HCT116 (cell line): ENCODE measurements around the gene PDK2.

Experiments
- JUND ChIP-seq: IDR thresholded peaks from 2 replicates; pipeline ENCODE4 v1.6.1; 2012
- ZNF274 ChIP-seq: fragments of 200-500 bp; sonication (Bioruptor generic); IDR thresholded peaks from 2 replicates; pipeline ENCODE4 v1.6.1; 2014; ENCODE audit warnings: mild to moderate bottlenecking, low read depth, low read length, inconsistent platforms
- TF ChIP-seq, protein P1 (sequence below), 3 experiments: fragments of 200-600 bp in 1 of 3; sonication (generic) in 1 of 3; IDR thresholded peaks in 2 of 3; conservative IDR thresholded peaks in 1 of 3; 2 replicates each; pipeline ENCODE4 v1.5.1; 2012 to 2017; ENCODE audit warnings: low read depth in 2 of 3, low read length in 2 of 3, antibody characterized with exemption in 1 of 3, borderline replicate concordance in 1 of 3, control low read depth in 1 of 3, mild to moderate bottlenecking in 1 of 3, mixed read lengths in 1 of 3, mixed run types in 1 of 3, moderate library complexity in 1 of 3; ENCODE audit not compliant: insufficient read depth in 1 of 3
- TF ChIP-seq, protein P2 (sequence below): IDR thresholded peaks from 2 replicates; pipeline ENCODE4 v1.6.1; 2012
- TF ChIP-seq, protein P3 (sequence below): IDR thresholded peaks from 2 replicates; pipeline ENCODE4 v1.6.1; 2012; ENCODE audit warnings: low read depth

DNA sequence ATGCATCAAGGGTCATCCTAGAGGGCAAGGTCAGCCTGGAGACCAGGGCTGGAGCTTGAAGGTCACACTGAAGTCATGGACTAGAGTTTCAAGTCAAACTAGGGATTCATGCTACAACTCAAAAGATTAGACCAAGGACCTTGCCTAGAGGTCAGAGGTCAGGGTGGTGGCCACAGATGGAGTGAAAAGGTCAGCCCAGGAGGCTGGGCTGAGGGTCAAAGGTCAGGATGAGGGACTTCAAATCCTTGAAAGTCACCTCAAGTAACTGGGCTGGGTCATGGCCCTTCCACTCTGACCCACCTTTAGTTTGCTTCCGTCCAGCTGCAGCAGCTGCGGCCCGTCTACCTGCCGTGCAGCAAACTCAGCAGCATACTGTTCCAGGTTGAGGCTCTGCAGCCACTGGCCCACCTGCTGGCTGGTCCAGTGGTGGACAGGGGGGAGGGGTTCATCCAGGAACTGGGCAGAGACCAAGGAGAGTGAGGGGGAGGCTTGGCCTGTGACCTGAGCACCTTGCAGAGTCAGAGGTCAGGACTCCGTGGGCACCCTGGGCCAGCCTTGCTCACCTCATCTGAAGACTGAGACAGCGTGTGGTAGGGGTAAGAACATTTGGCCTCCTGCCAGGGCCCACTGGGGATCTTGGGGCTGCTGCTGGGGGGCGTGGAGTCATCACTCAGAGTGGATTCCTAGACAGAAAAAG is 18.6 kb downstream of the PDK2 start:
- TF ChIP-seq ZNF274 (no peak), JUND (no peak)
- TF ChIP-seq, protein P1, sequence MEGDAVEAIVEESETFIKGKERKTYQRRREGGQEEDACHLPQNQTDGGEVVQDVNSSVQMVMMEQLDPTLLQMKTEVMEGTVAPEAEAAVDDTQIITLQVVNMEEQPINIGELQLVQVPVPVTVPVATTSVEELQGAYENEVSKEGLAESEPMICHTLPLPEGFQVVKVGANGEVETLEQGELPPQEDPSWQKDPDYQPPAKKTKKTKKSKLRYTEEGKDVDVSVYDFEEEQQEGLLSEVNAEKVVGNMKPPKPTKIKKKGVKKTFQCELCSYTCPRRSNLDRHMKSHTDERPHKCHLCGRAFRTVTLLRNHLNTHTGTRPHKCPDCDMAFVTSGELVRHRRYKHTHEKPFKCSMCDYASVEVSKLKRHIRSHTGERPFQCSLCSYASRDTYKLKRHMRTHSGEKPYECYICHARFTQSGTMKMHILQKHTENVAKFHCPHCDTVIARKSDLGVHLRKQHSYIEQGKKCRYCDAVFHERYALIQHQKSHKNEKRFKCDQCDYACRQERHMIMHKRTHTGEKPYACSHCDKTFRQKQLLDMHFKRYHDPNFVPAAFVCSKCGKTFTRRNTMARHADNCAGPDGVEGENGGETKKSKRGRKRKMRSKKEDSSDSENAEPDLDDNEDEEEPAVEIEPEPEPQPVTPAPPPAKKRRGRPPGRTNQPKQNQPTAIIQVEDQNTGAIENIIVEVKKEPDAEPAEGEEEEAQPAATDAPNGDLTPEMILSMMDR (IDR thresholded peaks at IDR 0.05 in 2 of 3, conservative IDR thresholded peaks at IDR 0.05 in 1 of 3; ENCODE audit: borderline replicate concordance in 1 of 3, insufficient read depth in 1 of 3, low read depth in 2 of 3, low read length in 2 of 3), result no peak
- TF ChIP-seq, protein P2, sequence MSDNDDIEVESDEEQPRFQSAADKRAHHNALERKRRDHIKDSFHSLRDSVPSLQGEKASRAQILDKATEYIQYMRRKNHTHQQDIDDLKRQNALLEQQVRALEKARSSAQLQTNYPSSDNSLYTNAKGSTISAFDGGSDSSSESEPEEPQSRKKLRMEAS, result no peak
- TF ChIP-seq, protein P3, sequence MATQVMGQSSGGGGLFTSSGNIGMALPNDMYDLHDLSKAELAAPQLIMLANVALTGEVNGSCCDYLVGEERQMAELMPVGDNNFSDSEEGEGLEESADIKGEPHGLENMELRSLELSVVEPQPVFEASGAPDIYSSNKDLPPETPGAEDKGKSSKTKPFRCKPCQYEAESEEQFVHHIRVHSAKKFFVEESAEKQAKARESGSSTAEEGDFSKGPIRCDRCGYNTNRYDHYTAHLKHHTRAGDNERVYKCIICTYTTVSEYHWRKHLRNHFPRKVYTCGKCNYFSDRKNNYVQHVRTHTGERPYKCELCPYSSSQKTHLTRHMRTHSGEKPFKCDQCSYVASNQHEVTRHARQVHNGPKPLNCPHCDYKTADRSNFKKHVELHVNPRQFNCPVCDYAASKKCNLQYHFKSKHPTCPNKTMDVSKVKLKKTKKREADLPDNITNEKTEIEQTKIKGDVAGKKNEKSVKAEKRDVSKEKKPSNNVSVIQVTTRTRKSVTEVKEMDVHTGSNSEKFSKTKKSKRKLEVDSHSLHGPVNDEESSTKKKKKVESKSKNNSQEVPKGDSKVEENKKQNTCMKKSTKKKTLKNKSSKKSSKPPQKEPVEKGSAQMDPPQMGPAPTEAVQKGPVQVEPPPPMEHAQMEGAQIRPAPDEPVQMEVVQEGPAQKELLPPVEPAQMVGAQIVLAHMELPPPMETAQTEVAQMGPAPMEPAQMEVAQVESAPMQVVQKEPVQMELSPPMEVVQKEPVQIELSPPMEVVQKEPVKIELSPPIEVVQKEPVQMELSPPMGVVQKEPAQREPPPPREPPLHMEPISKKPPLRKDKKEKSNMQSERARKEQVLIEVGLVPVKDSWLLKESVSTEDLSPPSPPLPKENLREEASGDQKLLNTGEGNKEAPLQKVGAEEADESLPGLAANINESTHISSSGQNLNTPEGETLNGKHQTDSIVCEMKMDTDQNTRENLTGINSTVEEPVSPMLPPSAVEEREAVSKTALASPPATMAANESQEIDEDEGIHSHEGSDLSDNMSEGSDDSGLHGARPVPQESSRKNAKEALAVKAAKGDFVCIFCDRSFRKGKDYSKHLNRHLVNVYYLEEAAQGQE, result no peak
